Ovary (tissue), 9 donors: ENCODE measurements around the gene DCAF15. TPM values are rescaled to one million over a fixed set of nuclear protein-coding genes. Genes with fewer than 3 reads are reported as not detected.

Experiments
- DNase-seq, 5 donors: peaks; one replicate each; pipeline ENCODE4 v3.0.0-alpha.2; 2019 to 2020
- H3K27ac ChIP-seq, 2 donors: fragments of 200-600 bp; one replicate each; pipeline versions ENCODE4 v1.5.1 to v1.8.0; 2019 to 2022
- H3K27me3 ChIP-seq: fragments of 200-600 bp; one replicate; pipeline ENCODE4 v1.8.0; 2022
- H3K36me3 ChIP-seq: fragments of 200-600 bp; sonication (generic); one replicate; pipeline ENCODE4 v1.5.1; 2019
- H3K4me1 ChIP-seq: one replicate; pipeline ENCODE4 v1.8.1; 2013; ENCODE audit warnings: mild to moderate bottlenecking, moderate library complexity; ENCODE audit not compliant: insufficient read depth
- H3K4me3 ChIP-seq: fragments of 200-600 bp; sonication (generic); one replicate; pipeline ENCODE4 v1.5.1; 2017
- H3K9me3 ChIP-seq, 2 donors: fragments of 200-600 bp in 1 of 2; sonication (generic) in 1 of 2; one replicate each; pipeline versions ENCODE4 v1.5.1 to v1.8.1; 2013 to 2019; ENCODE audit warnings: mild to moderate bottlenecking in 1 of 2, moderate library complexity in 1 of 2
- CTCF ChIP-seq, 3 donors: fragments of 450-650 bp in 2 of 3; fragments of 200-600 bp in 1 of 3; IDR thresholded peaks; one replicate each; pipeline versions ENCODE4 v1.5.1 to v1.8.0; 2016 to 2022; ENCODE audit warnings: antibody characterized with exemption in 3 of 3, mild to moderate bottlenecking in 1 of 3
- EP300 ChIP-seq: sonication (generic); formaldehyde crosslinking; IDR thresholded peaks from one replicate; pipeline ENCODE4 v1.6.1; 2017; ENCODE audit warnings: antibody characterized with exemption
- POLR2A ChIP-seq: fragments of 450-650 bp; IDR thresholded peaks from one replicate; pipeline ENCODE4 v1.6.1; 2017; ENCODE audit warnings: antibody characterized with exemption, mild to moderate bottlenecking, moderate library complexity
- WGBS, 3 donors: extraction: QIAGEN DNeasy Blood & Tissue Kit in 1 of 3; methylation state at CpG; one replicate each; pipeline versions ENCODE4 v1.1.5 to v1.1.7; 2013 to 2017; 5-methylcytosine and 5-hydroxymethylcytosine counted together
- intact Hi-C, 4 donors: fragments of 100-400 bp; cut with DNase I; formaldehyde crosslinking; loops; one replicate each; pipeline versions ENCODE4 v1.11.0 to v1.15.1; 2022 to 2023
- polyA plus RNA-seq, 2 donors: library from polyadenylated mRNA; stranded (reverse); fragments of 200-250 nt in 1 of 2; fragments of 350-450 nt in 1 of 2; fragmentation: Illumina TruSeq in 1 of 2; extraction: RNeasy Lipid Tissue Mini Kit (QIAGEN cat#74804) in 1 of 2; gene quantifications; one replicate each; pipeline ENCODE4 v1.2.3, GENCODE V29; 2013 to 2014
- total RNA-seq, 7 donors: library from RNA; depleted of rRNA in 2 of 7; stranded (reverse); fragments of >200 nt in 2 of 7; fragmentation: NEBNext Ultra II Directional in 3 of 7; extraction: Animal tissue kit (Norgen Biotek cat#: 25700) in 3 of 7; gene quantifications; one replicate each; pipeline versions ENCODE4 v1.1.0 to v1.2.4, GENCODE V29; 2016 to 2023
- donor health status: DM: no; HTN: no; CAD: no; lungs with moderate emphysema.
- donor health status: DM: no; HTN: no; CAD: no.
- donor health status: Bipolar disorder and iron deficiency.
- donor health status: DM: yes; HTN: yes; CAD: no.
- donor health status: DM: no; HTN: no; CAD: no.
- donor health status: DM: yes; HTN: yes; CAD: no.

Gene DCAF15
- total and polyA plus RNA-seq, 9 donors, result 5.0 to 29.1 (median 23.4) TPM

- no peak for DNase-seq
- intact Hi-C loops, result no loop called here
- no peaks in the 10 kb centered on the region for H3K9me3 ChIP-seq
- H3K27me3 ChIP-seq, result no peaks in the 10 kb centered on the region
- H3K4me1 ChIP-seq, result no peaks in the 10 kb centered on the region
- no peak overlapping the region for H3K4me3 ChIP-seq
- H3K27ac ChIP-seq, result no peak overlapping the region
- no peaks in the 10 kb centered on the region for H3K36me3 ChIP-seq
- WGBS, 3 donors, result 82 to 93% (median 88%) methylated on average over 8 of the region's 8 CpGs
- no peak for TF ChIP-seq CTCF (IDR thresholded peaks at IDR 0.05)
- no peak for TF ChIP-seq EP300
- no peak for TF ChIP-seq POLR2A
These were observed 25.6 kb upstream of the DCAF15 start for GRCh38 chr19:13926715-13927114.

DNA sequence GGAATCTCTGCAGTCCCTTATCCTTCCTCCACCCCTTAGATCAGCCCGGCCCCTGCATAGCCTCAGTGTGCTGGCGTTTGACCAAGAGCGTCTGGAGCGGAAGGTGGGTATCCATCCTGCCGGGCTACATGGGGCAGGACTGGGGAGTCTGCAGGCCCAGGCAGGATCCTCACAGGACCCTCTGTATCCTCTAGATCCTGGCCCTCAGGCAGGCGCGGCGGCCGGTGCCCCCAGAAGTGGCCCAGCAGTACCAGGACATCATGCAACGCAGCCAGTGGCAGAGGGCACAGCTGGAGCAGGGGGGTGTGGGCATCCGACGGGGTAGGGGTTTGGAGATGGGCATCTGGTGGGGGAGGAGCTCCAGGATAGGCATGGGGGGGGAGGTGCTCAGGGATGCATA lies 23.0 kb upstream of the DCAF15 start:
- Histone ChIP-seq H3K4me1 (no peaks in the 10 kb centered on the region), H3K4me3 (no peak overlapping the region), H3K36me3 (no peaks in the 10 kb centered on the region), H3K9me3 (no peaks in the 10 kb centered on the region), H3K27me3 (no peaks in the 10 kb centered on the region), H3K27ac (no peak overlapping the region)
- WGBS, 3 donors, result 70 to 79% (median 77%) methylated on average over 9 to 12 of the region's 12 CpGs
- TF ChIP-seq POLR2A (no peak), CTCF (IDR thresholded peaks at IDR 0.05) (no peak), EP300 (no peak)
- no peak for DNase-seq
- intact Hi-C loops, result no loop called here

DNA sequence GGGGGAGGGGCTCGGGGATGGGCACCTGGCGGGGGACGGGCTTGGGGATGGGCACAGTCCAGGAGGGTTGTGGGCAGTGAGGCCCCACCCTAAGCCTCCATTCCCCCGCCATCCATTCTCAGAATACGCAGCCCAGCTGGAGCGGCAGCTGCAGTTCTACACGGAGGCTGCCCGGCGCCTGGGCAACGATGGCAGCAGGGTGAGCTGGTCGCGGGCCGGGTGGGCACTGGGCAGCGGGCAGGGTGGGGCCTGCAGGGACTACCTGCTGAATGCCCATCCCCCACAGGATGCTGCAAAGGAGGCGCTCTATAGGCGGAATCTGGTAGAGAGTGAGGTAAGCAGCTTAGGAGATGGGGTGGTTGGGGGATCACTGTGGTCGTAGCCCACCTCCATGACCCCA lies 22.4 kb upstream of the DCAF15 start:
- H3K4me3 ChIP-seq, result no peak overlapping the region
- no peaks in the 10 kb centered on the region for H3K27me3 ChIP-seq
- TF ChIP-seq POLR2A (no peak), EP300 (no peak), CTCF (IDR thresholded peaks at IDR 0.05) (no peak)
- intact Hi-C loops, result no loop called here
- WGBS, 3 donors, result 78 to 83% (median 82%) methylated on average over 16 to 17 of the region's 17 CpGs
- H3K4me1 ChIP-seq, result no peaks in the 10 kb centered on the region
- no peaks in the 10 kb centered on the region for H3K9me3 ChIP-seq
- H3K36me3 ChIP-seq, result no peaks in the 10 kb centered on the region
- no peak overlapping the region for H3K27ac ChIP-seq
- DNase-seq, result no peak

- TF ChIP-seq CTCF (IDR thresholded peaks at IDR 0.05) (no peak), POLR2A (no peak), EP300 (no peak)
- Histone ChIP-seq H3K9me3 (no peaks in the 10 kb centered on the region), H3K27ac (no peak overlapping the region), H3K27me3 (no peaks in the 10 kb centered on the region), H3K4me1 (no peaks in the 10 kb centered on the region), H3K36me3 (no peaks in the 10 kb centered on the region), H3K4me3 (no peak overlapping the region)
- DNase-seq, result no peak
- intact Hi-C loops, result no loop called here
- WGBS, 3 donors, result 79 to 86% (median 82%) methylated on average over 17 of the region's 17 CpGs
These were observed 21.9 kb upstream of the DCAF15 start for GRCh38 chr19:13930402-13930801.
